ENCODE measurements around the gene GFRAL.

Gene GFRAL

GRCh38 chr6:55395871-55396270 lies 68.6 kb downstream of the GFRAL start:
- H3K27ac ChIP-seq (ENCODE audit: low read depth, low read length, poor library complexity, severe bottlenecking), result no peak overlapping the region
- H3K9ac ChIP-seq (ENCODE audit: low read length), result no peak overlapping the region
- no peaks in the 10 kb centered on the region for H3K27me3 ChIP-seq (ENCODE audit: insufficient read depth, low read length)
- no peaks in the 10 kb centered on the region for H3K79me2 ChIP-seq (ENCODE audit: insufficient read depth, low read length)
- H3K9me2 ChIP-seq (ENCODE audit: low read depth, low read length), result no peaks in the 10 kb centered on the region
- H3K36me3 ChIP-seq (ENCODE audit: insufficient read depth, low read length), result no peaks in the 10 kb centered on the region
- no peaks in the 10 kb centered on the region for H3F3A ChIP-seq (ENCODE audit: insufficient read depth, low read length)
- H4K20me1 ChIP-seq (ENCODE audit: insufficient read depth, low read length), result no peaks in the 10 kb centered on the region; the same call in 1 of the 2 replicates
- no peak overlapping the region for H2AFZ ChIP-seq (ENCODE audit: low read length)
- no peaks in the 10 kb centered on the region for H3K4me1 ChIP-seq (ENCODE audit: insufficient read depth, low read length, severe bottlenecking)
- no peaks in the 10 kb centered on the region for H3K9me3 ChIP-seq (ENCODE audit: low read length)
- no peak overlapping the region for H3K4me2 ChIP-seq (ENCODE audit: low read length)
- TF ChIP-seq CTCF (IDR thresholded peaks at IDR 0.05; ENCODE audit: low read length), result no peak
- TF ChIP-seq EZH2 (IDR thresholded peaks at IDR 0.05; ENCODE audit: borderline replicate concordance, low read length), result no peak
- H3K4me3 ChIP-seq (ENCODE audit: low read depth, low read length, poor library complexity, severe bottlenecking), result no peak overlapping the region

GRCh38 chr6:55397986-55398385 lies 70.7 kb downstream of the GFRAL start:
- Histone ChIP-seq H4K20me1 (ENCODE audit: insufficient read depth, low read length) (no peaks in the 10 kb centered on the region; the same call in 1 of the 2 replicates), H3K4me3 (ENCODE audit: low read depth, low read length, poor library complexity, severe bottlenecking) (no peak overlapping the region), H3K27me3 (ENCODE audit: insufficient read depth, low read length) (no peaks in the 10 kb centered on the region), H3K27ac (ENCODE audit: low read depth, low read length, poor library complexity, severe bottlenecking) (no peak overlapping the region), H2AFZ (ENCODE audit: low read length) (no peak overlapping the region), H3K79me2 (ENCODE audit: insufficient read depth, low read length) (no peaks in the 10 kb centered on the region), H3K4me2 (ENCODE audit: low read length) (no peak overlapping the region), H3F3A (ENCODE audit: insufficient read depth, low read length) (no peaks in the 10 kb centered on the region), H3K4me1 (ENCODE audit: insufficient read depth, low read length, severe bottlenecking) (no peaks in the 10 kb centered on the region), H3K9ac (ENCODE audit: low read length) (no peak overlapping the region), H3K9me3 (ENCODE audit: low read length) (no peaks in the 10 kb centered on the region), H3K36me3 (ENCODE audit: insufficient read depth, low read length) (no peaks in the 10 kb centered on the region), H3K9me2 (ENCODE audit: low read depth, low read length) (no peaks in the 10 kb centered on the region)
- TF ChIP-seq CTCF (IDR thresholded peaks at IDR 0.05; ENCODE audit: low read length), result no peak
- TF ChIP-seq EZH2 (IDR thresholded peaks at IDR 0.05; ENCODE audit: borderline replicate concordance, low read length), result no peak

- H3K4me1 ChIP-seq (ENCODE audit: insufficient read depth, low read length, severe bottlenecking), result no peaks in the 10 kb centered on the region
- H3K9me3 ChIP-seq (ENCODE audit: low read length), result no peaks in the 10 kb centered on the region
- H3F3A ChIP-seq (ENCODE audit: insufficient read depth, low read length), result no peaks in the 10 kb centered on the region
- H3K36me3 ChIP-seq (ENCODE audit: insufficient read depth, low read length), result no peaks in the 10 kb centered on the region
- H3K9me2 ChIP-seq (ENCODE audit: low read depth, low read length), result no peaks in the 10 kb centered on the region
- H3K4me3 ChIP-seq (ENCODE audit: low read depth, low read length, poor library complexity, severe bottlenecking), result no peak overlapping the region
- no peak overlapping the region for H2AFZ ChIP-seq (ENCODE audit: low read length)
- no peak overlapping the region for H3K27ac ChIP-seq (ENCODE audit: low read depth, low read length, poor library complexity, severe bottlenecking)
- TF ChIP-seq EZH2 (IDR thresholded peaks at IDR 0.05; ENCODE audit: borderline replicate concordance, low read length) (no peak), CTCF (IDR thresholded peaks at IDR 0.05; ENCODE audit: low read length) (no peak)
- no peak overlapping the region for H3K4me2 ChIP-seq (ENCODE audit: low read length)
- no peaks in the 10 kb centered on the region; the same call in 1 of the 2 replicates for H4K20me1 ChIP-seq (ENCODE audit: insufficient read depth, low read length)
- no peaks in the 10 kb centered on the region for H3K27me3 ChIP-seq (ENCODE audit: insufficient read depth, low read length)
- H3K9ac ChIP-seq (ENCODE audit: low read length), result no peak overlapping the region
- no peaks in the 10 kb centered on the region for H3K79me2 ChIP-seq (ENCODE audit: insufficient read depth, low read length)
Observed at GRCh38 chr6:55399351-55399750, 72.1 kb downstream of the GFRAL start.
